Measurements from ENCODE around the gene ACOT8. TPM values are rescaled to one million over a fixed set of nuclear protein-coding genes. Genes with fewer than 3 reads are reported as not detected.

Gene ACOT8
- total and polyA plus RNA-seq, 2 of the 4 experiments (the other 2 are of a cell fraction): 29.8 to 47.5 TPM

GRCh38 chr20:45813006-45813340, 44.2 kb downstream of the ACOT8 start:
- Histone ChIP-seq H3K4me3 (ENCODE audit: insufficient read depth, low read depth, low read length) (peak overlapping the region; percentile 53), H3K4me1 (ENCODE audit: control insufficient read depth, insufficient read depth, low read length) (peaks cover 16% of the 10 kb centered on the region), H3K56ac (ENCODE audit: extremely low read depth, insufficient read depth, low read length) (peak overlapping the region; percentile 70), H3K9ac (ENCODE audit: low read depth, low read length) (peak overlapping the region; percentile 84), H2AK9ac (replicated peaks; ENCODE audit: low read depth, low read length, poor library complexity) (peak overlapping the region; percentile 95), H2BK15ac (ENCODE audit: low read depth, low read length) (no peak overlapping the region), H3K79me1 (ENCODE audit: low read depth in 1 of 2, low read length in 2 of 2) (peaks cover 19 to 42% of the 10 kb centered on the region in 2 experiments), H3K14ac (replicated peaks; ENCODE audit: low read depth, low read length) (peak overlapping the region; percentile 65), H3K9me3 (ENCODE audit: control insufficient read depth, insufficient read depth, low read length) (no peaks in the 10 kb centered on the region), H3K9me1 (ENCODE audit: insufficient read depth, low read length) (peaks cover 12% of the 10 kb centered on the region; the same call in 1 of the 2 replicates), H3K27me3 (ENCODE audit: control insufficient read depth, insufficient read depth, low read length) (no peaks in the 10 kb centered on the region), H3K27ac (ENCODE audit: insufficient read depth, low read length) (peak overlapping the region; percentile 14; the same call in 1 of the 2 replicates), H4K5ac (ENCODE audit: low read depth, low read length) (no peak overlapping the region), H3K36me3 (ENCODE audit: control insufficient read depth, insufficient read depth, low read length) (peaks cover 22% of the 10 kb centered on the region), H2BK20ac (ENCODE audit: low read depth, low read length) (no peak overlapping the region), H4K8ac (ENCODE audit: low read depth in 2 of 2, low read length in 2 of 2) (peak overlapping the region; percentile 51 to 81; a peak in 3 of 4 replicates), H4K91ac (ENCODE audit: insufficient read depth, low read depth, low read length) (peak overlapping the region; percentile 77), H3K4ac (ENCODE audit: low read depth, low read length) (peak overlapping the region; percentile 77), H4K20me1 (ENCODE audit: insufficient read depth, low read length) (peaks cover 12% of the 10 kb centered on the region; the same call in 1 of the 2 replicates), H2AK5ac (ENCODE audit: low read depth, low read length) (peak overlapping the region; percentile 37; the same call in 1 of the 2 replicates), H2BK5ac (ENCODE audit: low read depth, low read length, poor library complexity, severe bottlenecking) (peak overlapping the region; percentile 22), H3K4me2 (ENCODE audit: low read depth, low read length) (peak overlapping the region; percentile 94), H3K23ac (ENCODE audit: low read depth, low read length) (peak overlapping the region; percentile 77), H3K18ac (ENCODE audit: low read depth, low read length) (no peak overlapping the region), H2BK120ac (ENCODE audit: low read depth, low read length) (no peak overlapping the region), H2AFZ (replicated peaks; ENCODE audit: low read length, poor library complexity) (peak overlapping the region; percentile 83)
- 0% methylated on average over 5 of the region's 11 CpGs; no CpG with 5 or more reads in 1 of the 2 experiments for WGBS, 2 experiments (ENCODE audit: extremely low coverage in 2 of 2, insufficient read length in 1 of 2)
- dilution Hi-C loops (cut with HindIII; ENCODE audit: low sequenced_read_pairs, unreplicated experiment): no loop called here
- ATAC-seq (ENCODE audit: low read depth) (no peak), DNase-seq (no peak)
- intact Hi-C loops (cut with micrococcal nuclease): no loop called here
- no TSS peak for BruUV-seq (replicated peaks)
- TF ChIP-seq NFE2L2 (IDR thresholded peaks at IDR 0.05; ENCODE audit: low read depth, low read length) (no peak), MAZ (IDR thresholded peaks at IDR 0.05; ENCODE audit: borderline replicate concordance, low read depth, low read length) (no peak), CEBPB (IDR thresholded peaks at IDR 0.05; ENCODE audit: low read depth, low read length) (no peak), CHD1 (IDR thresholded peaks at IDR 0.05; ENCODE audit: low read depth, low read length) (no peak), MXI1 (IDR thresholded peaks at IDR 0.05; ENCODE audit: borderline replicate concordance, low read depth, low read length) (no peak), RAD21 (IDR thresholded peaks at IDR 0.05; ENCODE audit: low read length) (no peak), BHLHE40 (IDR thresholded peaks at IDR 0.05; ENCODE audit: low read depth, low read length) (no peak), ELK1 (IDR thresholded peaks at IDR 0.05; ENCODE audit: borderline replicate concordance, low read depth, low read length) (no peak)
- POLR2A ChIA-PET (ENCODE audit: unreplicated experiment): no interaction called here
- in situ Hi-C loops (cut with MboI; ENCODE audit: low sequenced_read_pairs): no loop called here
- CTCF ChIA-PET: interaction anchor here (1.4 kb wide), 1 partner anchor 14 kb away, joined by 3 read pairs; no protein-coding TSS in a partner anchor

Data from IMR-90 (cell line).